GM13977 (cell line): ENCODE measurements around the gene ZSWIM6.
"Not testable (repeated sequence)": the region's sequence is repeated elsewhere in the genome, so short reads cannot be mapped to it uniquely, and the experiment has no call there.

Experiments
- DNase-seq: peaks from one replicate; pipeline ENCODE4 v3.0.0; 2012; ENCODE audit warnings: low spot score
- in situ Hi-C: fragments of 300-500 bp; cut with MboI; formaldehyde crosslinking; loops from one replicate; pipeline ENCODE4 v1.12.0; 2022; ENCODE audit warnings: low sequenced_read_pairs, low pct_unique_long_range_greater_than_20kb, mixed read lengths, inconsistent platforms; ENCODE audit not compliant: unreplicated experiment
- TF ChIP-seq, protein P1 (sequence below): IDR thresholded peaks from 2 replicates; pipeline ENCODE4 v1.5.1; 2012; ENCODE audit warnings: mild to moderate bottlenecking, control low read depth; ENCODE audit not compliant: insufficient read depth; ENCODE audit errors: extremely low read depth, missing control alignments

Gene ZSWIM6

DNA sequence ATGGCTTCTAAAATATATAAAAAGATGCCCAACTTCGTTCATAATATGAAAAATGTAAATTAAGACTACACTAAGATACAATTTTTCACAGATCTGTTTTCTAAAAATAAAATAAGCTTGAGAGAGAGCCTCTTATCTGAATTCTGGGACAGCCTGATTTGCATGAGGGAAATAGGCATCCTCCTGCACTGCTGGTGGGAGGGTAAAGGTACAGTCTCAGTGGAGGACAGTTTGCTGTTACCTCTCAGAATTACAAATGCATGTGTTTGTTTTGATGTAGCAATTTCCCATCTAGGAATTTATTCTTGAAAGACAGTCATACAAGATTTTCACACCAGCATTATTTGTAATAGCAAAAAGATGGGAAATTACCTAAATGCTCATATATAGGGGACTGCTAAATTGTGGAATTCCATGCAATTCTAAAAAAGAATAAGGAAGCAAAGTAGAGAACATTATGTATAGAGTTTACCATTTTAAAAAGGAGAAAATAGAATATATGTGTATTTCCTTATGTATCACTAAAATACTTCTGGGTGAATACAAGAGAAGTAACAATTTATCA lies 75.7 kb downstream of the ZSWIM6 start:
- in situ Hi-C loops = no loop called here
- TF ChIP-seq, protein P1, sequence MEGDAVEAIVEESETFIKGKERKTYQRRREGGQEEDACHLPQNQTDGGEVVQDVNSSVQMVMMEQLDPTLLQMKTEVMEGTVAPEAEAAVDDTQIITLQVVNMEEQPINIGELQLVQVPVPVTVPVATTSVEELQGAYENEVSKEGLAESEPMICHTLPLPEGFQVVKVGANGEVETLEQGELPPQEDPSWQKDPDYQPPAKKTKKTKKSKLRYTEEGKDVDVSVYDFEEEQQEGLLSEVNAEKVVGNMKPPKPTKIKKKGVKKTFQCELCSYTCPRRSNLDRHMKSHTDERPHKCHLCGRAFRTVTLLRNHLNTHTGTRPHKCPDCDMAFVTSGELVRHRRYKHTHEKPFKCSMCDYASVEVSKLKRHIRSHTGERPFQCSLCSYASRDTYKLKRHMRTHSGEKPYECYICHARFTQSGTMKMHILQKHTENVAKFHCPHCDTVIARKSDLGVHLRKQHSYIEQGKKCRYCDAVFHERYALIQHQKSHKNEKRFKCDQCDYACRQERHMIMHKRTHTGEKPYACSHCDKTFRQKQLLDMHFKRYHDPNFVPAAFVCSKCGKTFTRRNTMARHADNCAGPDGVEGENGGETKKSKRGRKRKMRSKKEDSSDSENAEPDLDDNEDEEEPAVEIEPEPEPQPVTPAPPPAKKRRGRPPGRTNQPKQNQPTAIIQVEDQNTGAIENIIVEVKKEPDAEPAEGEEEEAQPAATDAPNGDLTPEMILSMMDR = no peak
- no peak for DNase-seq

DNA sequence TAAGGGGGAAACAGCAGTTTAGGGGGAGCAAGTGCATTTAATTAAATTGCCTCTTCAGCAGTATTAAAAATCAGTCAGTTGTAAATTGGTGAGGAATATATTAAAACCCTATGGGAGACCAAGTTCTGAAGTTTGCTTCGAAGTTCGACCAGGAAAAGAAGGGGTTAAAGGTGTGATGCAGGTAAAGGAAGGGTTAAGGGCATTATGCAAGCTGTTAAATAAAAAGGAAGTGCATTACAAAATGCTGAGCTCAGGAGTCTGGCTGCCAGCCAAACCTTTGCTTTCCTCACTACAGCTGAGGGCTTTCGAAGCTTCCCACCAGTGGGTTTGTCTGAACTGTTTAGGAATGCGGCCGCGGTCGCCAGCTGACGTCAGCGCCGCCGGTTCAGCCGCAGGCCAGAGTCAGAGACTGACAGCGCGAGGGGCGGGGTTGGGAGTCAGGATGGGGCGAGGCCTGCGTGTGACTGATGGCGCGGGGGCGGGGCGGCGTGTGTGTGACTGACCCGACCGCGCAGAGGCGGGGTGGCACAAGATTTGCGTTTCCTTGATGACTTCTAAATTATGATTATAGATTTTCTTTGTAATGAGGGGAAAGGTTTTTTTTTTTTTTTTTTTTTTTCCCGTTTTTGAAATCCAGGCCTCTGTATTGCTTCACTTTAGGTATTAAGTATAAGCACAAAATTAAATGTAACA lies 76.6 kb downstream of the ZSWIM6 start:
- DNase-seq = peak; percentile 88
- TF ChIP-seq, protein P1 = no peak
- in situ Hi-C loops = no loop called here

DNA sequence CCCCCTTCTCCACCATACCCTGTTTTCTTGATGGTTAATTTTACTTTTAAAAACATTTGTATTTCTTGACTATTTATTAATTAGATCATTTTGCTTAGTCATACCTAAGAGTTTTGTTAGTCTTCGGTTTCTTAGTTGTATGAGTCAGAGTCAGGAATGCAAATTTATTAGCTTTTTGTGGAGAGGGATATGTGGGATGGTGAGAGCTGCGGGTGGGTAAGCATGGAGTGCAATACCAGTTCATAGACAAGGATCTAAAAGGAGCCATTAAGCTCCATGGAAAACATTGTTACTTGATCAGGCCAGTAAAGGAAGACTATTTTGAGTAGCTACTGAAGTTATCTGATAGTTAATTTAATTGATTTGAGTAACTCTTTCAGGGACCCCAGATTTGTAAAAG lies 77.5 kb downstream of the ZSWIM6 start:
- in situ Hi-C loops = no loop called here
- TF ChIP-seq, protein P1 = no peak
- DNase-seq = no peak

DNA sequence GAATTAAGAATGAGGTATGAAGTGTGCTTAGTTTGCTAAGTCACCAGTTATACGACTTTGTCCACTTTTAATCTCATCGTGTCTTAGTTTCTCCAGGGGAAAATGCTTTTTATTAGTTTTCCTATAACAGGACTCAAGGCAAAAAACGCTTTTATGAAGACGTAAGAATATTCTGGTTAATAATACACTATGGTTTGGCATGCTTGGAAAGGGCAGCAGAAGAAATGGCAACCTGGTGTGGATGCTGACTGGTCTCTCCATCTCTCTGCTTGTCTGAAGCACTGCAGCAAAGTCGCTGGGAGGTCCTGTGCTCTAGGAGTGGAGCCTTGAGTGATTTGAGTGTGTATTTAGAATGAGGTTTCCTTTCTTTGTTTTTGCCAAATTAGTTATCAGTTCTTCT lies 78.8 kb downstream of the ZSWIM6 start:
- in situ Hi-C loops = no loop called here
- TF ChIP-seq, protein P1 = no peak
- no peak for DNase-seq

DNA sequence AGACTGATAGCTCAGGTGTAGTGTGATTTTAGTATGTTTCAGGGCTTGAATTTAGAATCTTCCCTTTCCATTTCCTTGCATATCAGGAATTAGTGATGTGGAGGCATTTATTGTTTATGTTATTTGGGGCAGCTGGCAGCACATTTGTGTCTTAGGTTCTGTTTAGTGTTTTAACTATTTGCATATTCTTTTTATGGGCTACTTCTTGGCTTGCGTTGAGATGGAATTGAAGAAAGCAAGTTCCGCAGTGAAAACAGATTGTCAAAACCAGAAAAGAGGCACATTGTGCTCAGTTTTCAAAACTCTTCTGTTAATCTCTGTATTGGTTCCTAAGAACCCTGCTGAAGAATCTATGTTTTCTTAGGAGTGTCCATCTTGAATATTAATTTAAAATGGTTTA lies 80.3 kb downstream of the ZSWIM6 start:
- TF ChIP-seq, protein P1 = no peak
- in situ Hi-C loops = no loop called here
- DNase-seq = no peak

DNA sequence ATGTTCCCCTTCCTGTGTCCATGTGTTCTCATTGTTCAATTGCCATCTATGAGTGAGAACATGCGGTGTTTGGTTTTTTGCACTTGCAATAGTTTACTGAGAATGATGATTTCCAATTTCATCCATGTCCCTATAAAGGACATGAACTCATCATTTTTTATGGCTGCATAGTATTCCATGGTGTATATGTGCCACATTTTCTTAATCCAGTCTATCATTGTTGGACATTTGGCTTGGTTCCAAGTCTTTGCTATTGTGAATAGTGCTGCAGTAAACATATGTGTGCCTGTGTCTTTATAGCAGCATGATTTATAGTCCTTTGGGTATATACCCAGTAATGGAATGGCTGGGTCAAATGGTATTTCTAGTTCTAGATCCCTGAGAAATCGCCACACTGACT lies 81.1 kb downstream of the ZSWIM6 start:
- in situ Hi-C loops, DNase-seq: not testable (repeated sequence)

DNA sequence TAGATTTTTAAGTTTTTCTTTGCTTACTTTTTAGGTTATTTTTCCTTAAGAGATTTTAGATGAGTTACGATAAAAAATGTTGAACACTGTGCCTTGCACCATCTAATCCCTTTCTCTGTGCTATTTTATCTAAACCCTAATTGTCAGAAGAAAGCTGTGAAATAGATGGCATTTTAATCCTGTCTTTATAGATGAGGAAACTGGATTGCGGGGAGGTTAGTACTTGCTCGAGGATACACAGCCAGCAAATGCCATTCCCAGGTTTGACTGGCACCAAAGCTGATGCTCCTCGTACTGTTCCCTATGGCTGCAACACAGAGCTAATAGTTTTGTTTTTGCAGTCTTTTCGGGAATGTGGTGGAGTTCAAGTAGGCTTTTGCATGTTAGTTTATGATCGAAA lies 82.7 kb downstream of the ZSWIM6 start:
- TF ChIP-seq, protein P1 = no peak

More for the DNA sequence above, 82.7 kb downstream of the ZSWIM6 start:
- no peak for DNase-seq
- in situ Hi-C loops = no loop called here
